Colonic mucosa (tissue), 4 donors: ENCODE results near the gene DNAJB1. TPM values are rescaled to one million over a fixed set of nuclear protein-coding genes. Genes with fewer than 3 reads are reported as not detected.

Experiments
- DNase-seq: peaks from one replicate; pipeline ENCODE4 v3.0.0-alpha.2; 2020
- H3K27ac ChIP-seq: fragments of 200-600 bp; one replicate; pipeline ENCODE4 v1.8.0; 2021
- H3K27me3 ChIP-seq: fragments of 200-600 bp; one replicate; pipeline ENCODE4 v1.8.0; 2021
- H3K36me3 ChIP-seq: fragments of 200-600 bp; one replicate; pipeline ENCODE4 v1.8.0; 2021
- H3K4me1 ChIP-seq: fragments of 200-600 bp; one replicate; pipeline ENCODE4 v1.8.0; 2021; ENCODE audit warnings: mild to moderate bottlenecking
- H3K4me3 ChIP-seq: fragments of 200-600 bp; one replicate; pipeline ENCODE4 v1.8.0; 2021
- H3K9ac ChIP-seq, 2 donors: one replicate each; pipeline ENCODE4 v1.7.0; 2013; ENCODE audit warnings: control low read depth in 2 of 2, low read depth in 2 of 2, low read length in 2 of 2
- H3K9me3 ChIP-seq: fragments of 200-600 bp; one replicate; pipeline ENCODE4 v1.8.0; 2021
- CTCF ChIP-seq: fragments of 200-600 bp; IDR thresholded peaks from one replicate; pipeline ENCODE4 v1.8.0; 2022; ENCODE audit warnings: antibody characterized with exemption, mild to moderate bottlenecking
- intact Hi-C: fragments of 100-400 bp; cut with DNase I; formaldehyde crosslinking; loops from one replicate; pipeline ENCODE4 v1.14.1; 2022
- total RNA-seq, 2 donors: library from RNA; stranded (reverse); fragmentation: NEBNext Ultra II Directional in 1 of 2; extraction: Animal tissue kit (Norgen Biotek cat#: 25700) in 1 of 2; gene quantifications; one replicate each; pipeline ENCODE4 v1.2.1, GENCODE V29; 2021
- donor health status: healthy.
- donor health status: DM: no; HTN: no; CAD: no.
- donor health status: DM: no; HTN: no; CAD: no.

DNAJB1 gene
- total RNA-seq, 2 donors from 2014 or later, result 127 to 148 TPM

GRCh38 chr19:14494411-14494810 is 23.8 kb downstream of the DNAJB1 start:
- no peak for DNase-seq
- intact Hi-C loops, result no loop called here
- H3K9ac ChIP-seq, result peak overlapping the region; percentile 46 to 97
- no peak for TF ChIP-seq CTCF
- H3K4me3 ChIP-seq, result peak overlapping the region; percentile 65
- H3K36me3 ChIP-seq, result no peaks in the 10 kb centered on the region
- peaks cover 20% of the 10 kb centered on the region for H3K4me1 ChIP-seq
- no peaks in the 10 kb centered on the region for H3K27me3 ChIP-seq
- H3K9me3 ChIP-seq, result no peaks in the 10 kb centered on the region
- peak overlapping the region; percentile 95 for H3K27ac ChIP-seq

- no peak for TF ChIP-seq CTCF
- Histone ChIP-seq H3K27me3 (no peaks in the 10 kb centered on the region), H3K27ac (peak overlapping the region; percentile 32), H3K4me1 (peaks cover 20% of the 10 kb centered on the region), H3K4me3 (no peak overlapping the region), H3K9ac (peak overlapping the region in 1 of 2 donors; percentile 17), H3K9me3 (no peaks in the 10 kb centered on the region), H3K36me3 (no peaks in the 10 kb centered on the region)
- peak; percentile 32 for DNase-seq
- intact Hi-C loops, result no loop called here
These were observed 25.4 kb downstream of the DNAJB1 start for GRCh38 chr19:14492756-14493337.

GRCh38 chr19:14487370-14488125 is 30.6 kb downstream of the DNAJB1 start:
- TF ChIP-seq CTCF, result no peak
- no peak for DNase-seq
- no peaks in the 10 kb centered on the region for H3K36me3 ChIP-seq
- H3K27ac ChIP-seq, result no peak overlapping the region
- H3K4me1 ChIP-seq, result peaks cover 6% of the 10 kb centered on the region
- no peaks in the 10 kb centered on the region for H3K9me3 ChIP-seq
- no peak overlapping the region for H3K9ac ChIP-seq
- H3K4me3 ChIP-seq, result no peak overlapping the region
- intact Hi-C loops, result loop anchor here (10.0 kb wide), 1 partner anchor 53 kb away; the partner anchor contains the start of gene PKN1
- H3K27me3 ChIP-seq, result no peaks in the 10 kb centered on the region

DNA sequence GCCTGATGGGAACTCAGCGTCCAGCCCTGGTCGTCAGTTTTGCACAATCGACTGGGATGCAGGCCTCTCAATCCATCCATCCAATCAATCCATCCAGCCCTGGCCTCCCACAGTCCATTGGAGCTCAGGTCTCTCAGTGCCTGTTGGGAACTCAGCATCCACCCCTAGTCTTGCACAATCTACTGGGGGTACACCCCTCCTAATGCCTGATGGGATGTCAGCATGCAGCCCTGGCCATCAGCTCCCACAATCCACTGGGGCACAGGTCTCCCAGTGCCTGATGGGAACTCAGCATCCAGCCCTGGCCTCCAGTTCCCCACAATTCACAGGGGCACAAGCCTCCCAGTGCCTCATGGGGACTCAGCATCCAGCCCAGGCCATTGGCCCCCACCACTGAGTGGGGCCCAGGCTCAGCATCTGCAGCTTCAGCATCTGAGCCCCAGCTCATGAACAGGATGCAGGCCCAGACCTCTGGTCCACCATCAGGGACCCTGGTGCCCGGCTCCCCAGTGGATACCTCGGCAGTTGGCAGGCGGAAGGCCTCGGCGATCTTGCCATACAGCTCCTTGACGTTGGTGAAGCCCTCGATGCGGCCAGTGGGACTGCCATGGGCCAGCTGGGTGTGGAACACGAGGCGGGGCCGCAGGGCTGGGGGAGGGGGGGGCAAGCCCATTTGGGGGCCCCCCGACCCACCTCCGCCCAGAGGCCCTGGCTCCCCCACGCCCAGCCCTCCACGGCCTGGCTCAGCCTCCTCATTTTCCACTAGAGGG is 35.8 kb downstream of the DNAJB1 start:
- H3K36me3 ChIP-seq, result peaks cover 6% of the 10 kb centered on the region
- no peak for TF ChIP-seq CTCF
- DNase-seq, result no peak

GRCh38 chr19:14480700-14481079 is 37.5 kb downstream of the DNAJB1 start:
- Histone ChIP-seq H3K4me3 (no peak overlapping the region), H3K27me3 (no peaks in the 10 kb centered on the region), H3K9ac (no peak overlapping the region), H3K27ac (no peak overlapping the region), H3K4me1 (no peaks in the 10 kb centered on the region), H3K9me3 (no peaks in the 10 kb centered on the region), H3K36me3 (peaks cover 6% of the 10 kb centered on the region)
- TF ChIP-seq CTCF, result no peak
- no peak for DNase-seq
- intact Hi-C loops, result loop anchor here (10.0 kb wide), 1 partner anchor 46 kb away; the partner anchor contains the start of gene PKN1

More for the DNA sequence above, 35.8 kb downstream of the DNAJB1 start:
- Histone ChIP-seq H3K9ac (no peak overlapping the region), H3K4me3 (no peak overlapping the region), H3K9me3 (no peaks in the 10 kb centered on the region), H3K4me1 (no peaks in the 10 kb centered on the region), H3K27ac (no peak overlapping the region), H3K27me3 (no peaks in the 10 kb centered on the region)
- intact Hi-C loops, result loop anchor here (10.0 kb wide), 1 partner anchor 48 kb away; the partner anchor contains the start of gene PKN1
